HG03354 (cell line): ENCODE results near the gene DESI1.
A peak's percentile ranks its signal among the peaks of the same experiment; 100 is the strongest.
"Not testable (repeated sequence)": the region's sequence is repeated elsewhere in the genome, so short reads cannot be mapped to it uniquely, and the experiment has no call there.

Source experiments
- ATAC-seq: cut with Tn5 transposase; IDR thresholded peaks from one replicate; pipeline ENCODE4 v1.9.1; 2021; ENCODE audit warnings: mild to moderate bottlenecking; ENCODE audit not compliant: unreplicated experiment, poor library complexity, severe bottlenecking

Gene DESI1

GRCh38 chr22:41637623-41638022, 16.8 kb upstream of the DESI1 start:
- ATAC-seq: not testable (repeated sequence)

GRCh38 chr22:41636467-41636866, 15.6 kb upstream of the DESI1 start:
- ATAC-seq: no peak

GRCh38 chr22:41634610-41635009, 13.8 kb upstream of the DESI1 start:
- ATAC-seq: not testable (repeated sequence)

GRCh38 chr22:41631615-41632014, 10.8 kb upstream of the DESI1 start:
- ATAC-seq: not testable (repeated sequence)

- ATAC-seq: not testable (repeated sequence)
Observed at GRCh38 chr22:41631115-41631514, 10.3 kb upstream of the DESI1 start.

GRCh38 chr22:41625577-41625976, 4.7 kb upstream of the DESI1 start:
- ATAC-seq: no peak

GRCh38 chr22:41621911-41622179, 1.0 kb upstream of the DESI1 start:
- no peak for ATAC-seq

- ATAC-seq: peak; percentile 83
Observed at GRCh38 chr22:41621099-41621910, 462 bp upstream of the DESI1 start, which contains the start of gene XRCC6. Gene XRCC6, plus strand, starts transcription at chr22:41621295. Its CDS starts 710 bp downstream, at chr22:41622005.

GRCh38 chr22:41619979-41620588, 759 bp downstream of the DESI1 start:
- peak; percentile 21 for ATAC-seq

GRCh38 chr22:41613456-41613855, 7.4 kb downstream of the DESI1 start:
- no peak for ATAC-seq

GRCh38 chr22:41612603-41613306, 8.1 kb downstream of the DESI1 start:
- no peak for ATAC-seq

- no peak for ATAC-seq
Observed at GRCh38 chr22:41608386-41608785, 12.5 kb downstream of the DESI1 start.

- no peak for ATAC-seq
Observed at GRCh38 chr22:41603873-41604332, 16.9 kb downstream of the DESI1 start.

GRCh38 chr22:41600976-41601375, 19.9 kb downstream of the DESI1 start:
- no peak for ATAC-seq

GRCh38 chr22:41598891-41599635, 21.8 kb downstream of the DESI1 start:
- ATAC-seq: no peak

- no peak for ATAC-seq
Observed at GRCh38 chr22:41598081-41598480, 22.8 kb downstream of the DESI1 start.

- no peak for ATAC-seq
Observed at GRCh38 chr22:41597635-41597953, 23.2 kb downstream of the DESI1 start.

- no peak for ATAC-seq
Observed at GRCh38 chr22:41596776-41597634, 23.8 kb downstream of the DESI1 start.

- no peak for ATAC-seq
Observed at GRCh38 chr22:41595703-41596102, 25.1 kb downstream of the DESI1 start.
